Esophagus squamous epithelium (tissue), 5 donors: Measurements from ENCODE around the gene UFSP2. TPM values are rescaled to one million over a fixed set of nuclear protein-coding genes. Genes with fewer than 3 reads are reported as not detected.
A peak's percentile ranks its signal among the peaks of the same experiment; 100 is the strongest.

Experiments
- DNase-seq: peaks from one replicate; lab custom pipeline; 2025; lab: John Stamatoyannopoulos, UW
- H3K27ac ChIP-seq, 4 donors: fragments of 200-600 bp; sonication (generic); one replicate each; pipeline ENCODE4 v1.5.1; 2016 to 2019; ENCODE audit warnings: mild to moderate bottlenecking in 1 of 4
- H3K27me3 ChIP-seq, 4 donors: fragments of 200-600 bp; sonication (generic); 1 replicate in 3 of 4; 2 replicates in 1 of 4; pipeline versions ENCODE4 v1.5.1 to v1.6.0; 2017 to 2021; ENCODE audit warnings: antibody characterized with exemption in 1 of 4
- H3K36me3 ChIP-seq, 3 donors: fragments of 200-600 bp; sonication (generic); one replicate each; pipeline ENCODE4 v1.5.1; 2016 to 2019
- H3K4me1 ChIP-seq, 3 donors: fragments of 200-600 bp; sonication (generic); one replicate each; pipeline ENCODE4 v1.5.1; 2017 to 2019
- H3K4me3 ChIP-seq, 4 donors: fragments of 200-600 bp; sonication (generic); 1 replicate in 3 of 4; 2 replicates in 1 of 4; pipeline ENCODE4 v1.5.1; 2016 to 2019; ENCODE audit warnings: mild to moderate bottlenecking in 2 of 4, moderate library complexity in 1 of 4
- H3K9me3 ChIP-seq, 3 donors: fragments of 200-600 bp; sonication (generic); one replicate each; pipeline ENCODE4 v1.5.1; 2016 to 2019
- POLR2A ChIP-seq, 4 donors: fragments of 450-650 bp; IDR thresholded peaks; one replicate each; pipeline ENCODE4 v1.6.1; 2017; ENCODE audit warnings: antibody characterized with exemption in 4 of 4, mild to moderate bottlenecking in 4 of 4, moderate library complexity in 3 of 4
- WGBS, 2 donors: methylation state at CpG; one replicate each; pipeline ENCODE4 v1.1.5; 2018; 5-methylcytosine and 5-hydroxymethylcytosine counted together
- intact Hi-C: fragments of 100-400 bp; cut with DNase I; formaldehyde crosslinking; loops from one replicate; pipeline ENCODE4 v1.15.0; 2022
- total RNA-seq, 4 donors: library from RNA; depleted of rRNA; stranded (reverse); fragments of >200 nt; gene quantifications; one replicate each; pipeline ENCODE4 v1.1.0, GENCODE V29; 2016
- TF ChIP-seq, protein P1 (sequence below), 6 experiments: fragments of 450-650 bp in 4 of 6; fragments of 200-600 bp in 2 of 6; sonication (generic) in 2 of 6; IDR thresholded peaks; one replicate each; pipeline ENCODE4 v1.5.1; 2016 to 2019; ENCODE audit warnings: antibody characterized with exemption in 6 of 6, mild to moderate bottlenecking in 4 of 6, moderate library complexity in 4 of 6
- donor health status: DM: yes; HTN: yes; CAD: no.

UFSP2 gene
- total RNA-seq, 4 donors from 2014 or later, result 20.0 to 32.4 (median 23.3) TPM

DNA sequence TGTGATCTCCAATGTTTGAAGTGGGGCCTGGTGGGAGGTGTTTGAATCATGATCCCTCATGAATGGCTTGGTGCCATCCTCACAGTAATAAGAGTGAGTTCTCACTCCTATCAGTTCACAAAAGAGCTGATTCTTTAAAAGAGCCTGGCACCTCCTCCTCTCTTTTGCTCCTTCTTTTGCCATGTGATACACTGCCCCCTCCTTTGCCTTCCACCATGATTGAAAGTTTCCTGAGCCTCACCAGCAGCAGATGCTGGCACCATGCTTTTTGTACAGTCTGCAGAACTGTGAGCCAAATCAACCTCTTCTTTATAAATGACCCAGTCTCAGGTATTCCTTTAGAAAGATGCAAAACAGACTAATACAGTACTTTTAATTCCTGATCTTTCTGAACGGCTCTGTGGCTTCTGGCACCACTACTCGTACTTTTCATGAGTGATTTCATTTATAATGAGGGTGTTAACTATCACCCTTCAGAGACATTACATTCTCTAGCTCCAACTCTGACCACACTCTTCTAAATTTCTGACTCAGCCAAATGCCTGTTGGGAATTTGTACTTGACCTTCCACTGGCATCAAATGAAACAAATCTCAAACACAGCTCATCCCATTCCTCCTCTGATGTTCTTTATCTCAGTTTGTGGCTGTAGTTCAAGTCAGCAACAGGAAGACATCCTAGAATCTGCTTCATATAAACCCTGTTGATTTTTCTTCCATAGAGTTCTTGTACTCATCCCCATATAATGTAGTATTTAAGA is 4.2 kb downstream of the UFSP2 start:
- Histone ChIP-seq H3K27me3 (no peaks in the 10 kb centered on the region), H3K4me1 (peaks cover 7 to 44% (median 11%) of the 10 kb centered on the region in 3 donors), H3K4me3 (no peak overlapping the region), H3K36me3 (peaks cover 0 to 50% (median 0%) of the 10 kb centered on the region in 3 donors), H3K27ac (no peak overlapping the region), H3K9me3 (no peaks in the 10 kb centered on the region)
- WGBS, 2 donors, result 22 to 41% methylated on average over 2 of the region's 2 CpGs
- intact Hi-C loops, result no loop called here
- no peak for DNase-seq
- TF ChIP-seq POLR2A (IDR thresholded peaks at IDR 0.05), result no peak
- TF ChIP-seq, protein P1, sequence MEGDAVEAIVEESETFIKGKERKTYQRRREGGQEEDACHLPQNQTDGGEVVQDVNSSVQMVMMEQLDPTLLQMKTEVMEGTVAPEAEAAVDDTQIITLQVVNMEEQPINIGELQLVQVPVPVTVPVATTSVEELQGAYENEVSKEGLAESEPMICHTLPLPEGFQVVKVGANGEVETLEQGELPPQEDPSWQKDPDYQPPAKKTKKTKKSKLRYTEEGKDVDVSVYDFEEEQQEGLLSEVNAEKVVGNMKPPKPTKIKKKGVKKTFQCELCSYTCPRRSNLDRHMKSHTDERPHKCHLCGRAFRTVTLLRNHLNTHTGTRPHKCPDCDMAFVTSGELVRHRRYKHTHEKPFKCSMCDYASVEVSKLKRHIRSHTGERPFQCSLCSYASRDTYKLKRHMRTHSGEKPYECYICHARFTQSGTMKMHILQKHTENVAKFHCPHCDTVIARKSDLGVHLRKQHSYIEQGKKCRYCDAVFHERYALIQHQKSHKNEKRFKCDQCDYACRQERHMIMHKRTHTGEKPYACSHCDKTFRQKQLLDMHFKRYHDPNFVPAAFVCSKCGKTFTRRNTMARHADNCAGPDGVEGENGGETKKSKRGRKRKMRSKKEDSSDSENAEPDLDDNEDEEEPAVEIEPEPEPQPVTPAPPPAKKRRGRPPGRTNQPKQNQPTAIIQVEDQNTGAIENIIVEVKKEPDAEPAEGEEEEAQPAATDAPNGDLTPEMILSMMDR (IDR thresholded peaks at IDR 0.05), result no peak

DNA sequence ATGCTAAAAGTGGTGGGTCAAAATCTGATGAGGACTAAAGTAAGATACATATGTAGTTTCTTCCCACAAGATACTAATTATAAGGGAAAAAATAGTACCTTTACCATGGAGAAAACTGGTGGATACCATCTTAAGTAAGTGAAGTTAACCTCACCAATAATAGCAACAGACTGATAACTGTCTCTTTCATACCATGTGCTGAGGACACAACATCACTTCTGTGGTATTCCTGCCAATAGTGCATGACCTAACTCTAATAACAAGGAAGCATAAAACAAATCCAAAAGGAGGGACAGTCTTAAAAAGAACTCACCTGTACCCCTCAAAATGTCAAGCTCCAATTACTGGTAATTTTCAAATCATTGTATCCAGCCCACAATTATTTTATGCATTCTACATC is 8.8 kb downstream of the UFSP2 start:
- DNase-seq, result no peak
- Histone ChIP-seq H3K4me3 (no peak overlapping the region), H3K9me3 (no peaks in the 10 kb centered on the region), H3K4me1 (peaks cover 0 to 18% (median 0%) of the 10 kb centered on the region in 3 donors), H3K36me3 (peaks cover 0 to 94% (median 0%) of the 10 kb centered on the region in 3 donors), H3K27me3 (no peaks in the 10 kb centered on the region), H3K27ac (no peak overlapping the region)
- intact Hi-C loops, result no loop called here
- no peak for TF ChIP-seq POLR2A (IDR thresholded peaks at IDR 0.05)
- TF ChIP-seq, protein P1 (IDR thresholded peaks at IDR 0.05), result no peak

GRCh38 chr4:185412412-185412811 is 13.4 kb downstream of the UFSP2 start:
- TF ChIP-seq, protein P1 (IDR thresholded peaks at IDR 0.05), result no peak
- TF ChIP-seq POLR2A (IDR thresholded peaks at IDR 0.05), result no peak
- H3K27ac ChIP-seq, result peak overlapping the region in 3 of 4 donors; percentile 3 to 59 (median 43)
- WGBS, 2 donors, result 82 to 94% methylated on average over 5 of the region's 5 CpGs
- H3K4me3 ChIP-seq, result no peak overlapping the region
- H3K27me3 ChIP-seq, result no peaks in the 10 kb centered on the region
- intact Hi-C loops, result no loop called here
- H3K4me1 ChIP-seq, result peaks cover 0 to 11% (median 0%) of the 10 kb centered on the region in 3 donors
- H3K9me3 ChIP-seq, result no peaks in the 10 kb centered on the region
- no peak for DNase-seq
- H3K36me3 ChIP-seq, result peaks cover 0 to 94% (median 0%) of the 10 kb centered on the region in 3 donors

DNA sequence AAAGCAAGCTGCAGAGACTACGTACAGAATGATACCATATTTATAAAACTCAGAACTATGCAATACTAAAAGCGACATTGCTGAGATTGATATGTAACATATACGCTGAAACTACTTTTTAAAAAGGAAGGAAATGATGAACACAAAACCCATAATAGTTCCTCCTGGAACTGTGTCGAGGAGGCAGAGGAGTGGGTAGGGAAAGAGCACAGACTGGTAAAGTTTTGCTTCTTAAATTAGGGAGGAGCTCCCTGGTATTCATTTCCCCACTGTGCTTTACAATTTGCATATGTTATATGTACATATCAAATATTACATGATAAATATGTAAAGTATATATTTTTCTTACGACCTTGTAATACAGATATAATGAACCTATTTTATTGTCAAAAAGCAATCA is 13.9 kb downstream of the UFSP2 start:
- intact Hi-C loops, result no loop called here
- no peaks in the 10 kb centered on the region for H3K9me3 ChIP-seq
- no peak overlapping the region for H3K27ac ChIP-seq
- DNase-seq, result no peak
- peaks cover 0 to 93% (median 0%) of the 10 kb centered on the region in 3 donors for H3K36me3 ChIP-seq
- no peak overlapping the region for H3K4me3 ChIP-seq
- peaks cover 0 to 11% (median 0%) of the 10 kb centered on the region in 3 donors for H3K4me1 ChIP-seq
- no peaks in the 10 kb centered on the region for H3K27me3 ChIP-seq
- TF ChIP-seq POLR2A (IDR thresholded peaks at IDR 0.05), result no peak
- TF ChIP-seq, protein P1 (IDR thresholded peaks at IDR 0.05), result no peak
- 76 to 79% methylated on average over 5 of the region's 5 CpGs for WGBS, 2 donors

DNA sequence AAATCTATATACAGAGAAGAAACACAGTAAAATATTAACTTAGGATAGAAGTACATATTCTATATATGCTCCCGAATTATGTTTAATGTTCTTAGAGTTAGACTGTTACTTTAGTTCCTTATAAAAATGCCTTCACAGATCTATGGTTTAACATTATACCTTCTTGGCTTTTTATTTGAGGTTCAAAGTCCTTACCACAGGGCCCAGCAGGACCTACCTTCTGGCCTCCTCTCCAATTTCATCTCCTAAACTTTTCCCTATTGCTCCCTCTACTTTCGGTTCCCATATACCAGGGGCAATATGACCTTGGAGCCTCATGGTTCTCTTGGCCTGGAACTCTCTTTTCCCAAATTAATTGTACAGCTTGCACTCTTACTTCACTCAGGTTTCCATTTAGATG is 17.3 kb downstream of the UFSP2 start:
- H3K27me3 ChIP-seq, result no peaks in the 10 kb centered on the region
- no peak overlapping the region for H3K27ac ChIP-seq
- intact Hi-C loops, result no loop called here
- no peaks in the 10 kb centered on the region for H3K9me3 ChIP-seq
- no peak for DNase-seq
- peaks cover 0 to 92% (median 0%) of the 10 kb centered on the region in 3 donors for H3K36me3 ChIP-seq
- no peak for TF ChIP-seq POLR2A (IDR thresholded peaks at IDR 0.05)
- 90 to 92% methylated on average over 2 of the region's 2 CpGs for WGBS, 2 donors
- H3K4me3 ChIP-seq, result no peak overlapping the region
- peaks cover 0 to 11% (median 0%) of the 10 kb centered on the region in 3 donors for H3K4me1 ChIP-seq
